Activated T-cell treated with anti-CD3 and anti-CD28 coated beads, Interleukin-2, amount 50 U/mL, for 24 hours (primary cell): ENCODE measurements around the gene ACTC1.

Experiments used
- DNase-seq: peaks from one replicate; pipeline ENCODE4 v3.0.0-alpha.2; 2020
- H3K27ac Mint-ChIP-seq: 2 replicates; pipeline ENCODE4 v1.8.0; 2020; ENCODE audit warnings: mild to moderate bottlenecking, mixed read lengths
- H3K27me3 Mint-ChIP-seq: 2 replicates; pipeline ENCODE4 v1.8.0; 2020; ENCODE audit warnings: mixed read lengths
- H3K36me3 Mint-ChIP-seq: 2 replicates; pipeline ENCODE4 v1.8.0; 2020; ENCODE audit warnings: low read depth, mixed read lengths
- H3K4me1 Mint-ChIP-seq: 2 replicates; pipeline ENCODE4 v1.8.0; 2020; ENCODE audit warnings: low read depth, mixed read lengths
- H3K4me3 Mint-ChIP-seq: 2 replicates; pipeline ENCODE4 v1.8.0; 2020; ENCODE audit warnings: mild to moderate bottlenecking, moderate library complexity, mixed read lengths
- H3K9me3 Mint-ChIP-seq: 2 replicates; pipeline ENCODE4 v1.8.0; 2020; ENCODE audit warnings: mixed read lengths

The ACTC1 gene

GRCh38 chr15:34757262-34757661 lies 38.1 kb downstream of the ACTC1 start:
- H3K4me3 Mint-ChIP-seq = no peak overlapping the region
- H3K4me1 Mint-ChIP-seq = peaks cover 2% of the 10 kb centered on the region
- peaks cover 68% of the 10 kb centered on the region for H3K27me3 Mint-ChIP-seq
- no peaks in the 10 kb centered on the region for H3K9me3 Mint-ChIP-seq
- no peak for DNase-seq
- H3K36me3 Mint-ChIP-seq = no peaks in the 10 kb centered on the region
- H3K27ac Mint-ChIP-seq = no peak overlapping the region

- no peak overlapping the region for H3K4me3 Mint-ChIP-seq
- peaks cover 2% of the 10 kb centered on the region for H3K4me1 Mint-ChIP-seq
- no peak overlapping the region for H3K27ac Mint-ChIP-seq
- no peaks in the 10 kb centered on the region for H3K36me3 Mint-ChIP-seq
- H3K27me3 Mint-ChIP-seq = peaks cover 82% of the 10 kb centered on the region
- no peaks in the 10 kb centered on the region for H3K9me3 Mint-ChIP-seq
- no peak for DNase-seq
Measured at GRCh38 chr15:34755419-34755773, 40.0 kb downstream of the ACTC1 start.

GRCh38 chr15:34754674-34755418 lies 40.5 kb downstream of the ACTC1 start, which contains the start of gene GJD2:
Gene GJD2 (minus strand): TSS chr15:34754998. CDS start chr15:34754488, 510 bp downstream.
- H3K36me3 Mint-ChIP-seq = no peaks in the 10 kb centered on the region
- H3K4me1 Mint-ChIP-seq = peaks cover 2% of the 10 kb centered on the region
- H3K4me3 Mint-ChIP-seq = peak within 1 kb of the TSS; percentile 16
- DNase-seq = no peak
- peaks cover 80% of the 10 kb centered on the region for H3K27me3 Mint-ChIP-seq
- H3K9me3 Mint-ChIP-seq = no peaks in the 10 kb centered on the region
- H3K27ac Mint-ChIP-seq = no peak within 1 kb of the TSS

GRCh38 chr15:34754171-34754601 lies 41.2 kb downstream of the ACTC1 start:
- peaks cover 2% of the 10 kb centered on the region for H3K4me1 Mint-ChIP-seq
- no peak overlapping the region for H3K27ac Mint-ChIP-seq
- no peaks in the 10 kb centered on the region for H3K36me3 Mint-ChIP-seq
- H3K4me3 Mint-ChIP-seq = peak overlapping the region; percentile 16
- no peak for DNase-seq
- no peaks in the 10 kb centered on the region for H3K9me3 Mint-ChIP-seq
- H3K27me3 Mint-ChIP-seq = peaks cover 78% of the 10 kb centered on the region

- no peak for DNase-seq
- Mint-ChIP-seq H3K27ac (no peak overlapping the region), H3K4me1 (peaks cover 2% of the 10 kb centered on the region), H3K9me3 (no peaks in the 10 kb centered on the region), H3K4me3 (no peak overlapping the region), H3K36me3 (no peaks in the 10 kb centered on the region), H3K27me3 (peaks cover 76% of the 10 kb centered on the region)
Measured at GRCh38 chr15:34753236-34753894, 42.0 kb downstream of the ACTC1 start.

GRCh38 chr15:34749691-34750090 lies 45.7 kb downstream of the ACTC1 start:
- H3K36me3 Mint-ChIP-seq = no peaks in the 10 kb centered on the region
- no peaks in the 10 kb centered on the region for H3K9me3 Mint-ChIP-seq
- H3K27me3 Mint-ChIP-seq = peaks cover 70% of the 10 kb centered on the region
- no peak overlapping the region for H3K27ac Mint-ChIP-seq
- H3K4me1 Mint-ChIP-seq = no peaks in the 10 kb centered on the region
- no peak for DNase-seq
- no peak overlapping the region for H3K4me3 Mint-ChIP-seq
